Neural cell (in vitro differentiated cells): ENCODE results near the gene PRMT9. TPM values are rescaled to one million over a fixed set of nuclear protein-coding genes. Genes with fewer than 3 reads are reported as not detected.

Experiments
- H2AFZ ChIP-seq: fragments of 200-600, 300-800 bp; sonication (generic), shearing (Covaris generic); 2 replicates; pipeline ENCODE4 v1.6.0; 2014; ENCODE audit warnings: low read depth, mild to moderate bottlenecking, antibody characterized with exemption, low read length, moderate library complexity
- H3F3A ChIP-seq: fragments of 200-600 bp; shearing (Covaris generic); 2 replicates; pipeline ENCODE4 v1.6.1; 2016; ENCODE audit warnings: mild to moderate bottlenecking, moderate library complexity, mixed read lengths, antibody characterized with exemption, low read length; ENCODE audit not compliant: insufficient read depth, poor library complexity, severe bottlenecking
- H3K27ac ChIP-seq: fragments of 200-600, 300-800 bp; sonication (generic), shearing (Covaris generic); 2 replicates; pipeline ENCODE4 v1.5.1; 2014; ENCODE audit warnings: mild to moderate bottlenecking, low read length, moderate library complexity
- H3K27me3 ChIP-seq: fragments of 300-800, 200-600 bp; sonication (generic), shearing (Covaris generic); 2 replicates; pipeline ENCODE4 v1.6.0; 2014; ENCODE audit warnings: mild to moderate bottlenecking, low read depth, low read length, moderate library complexity; ENCODE audit not compliant: insufficient read depth
- H3K36me3 ChIP-seq: fragments of 300-800, 200-600 bp; sonication (generic), shearing (Covaris generic); 2 replicates; pipeline ENCODE4 v1.5.1; 2014; ENCODE audit warnings: mild to moderate bottlenecking, antibody characterized with exemption, low read length, moderate library complexity; ENCODE audit not compliant: insufficient read depth
- H3K4me2 ChIP-seq: fragments of 300-800, 200-600 bp; sonication (generic), shearing (Covaris generic); 2 replicates; pipeline ENCODE4 v1.6.0; 2014; ENCODE audit warnings: mild to moderate bottlenecking, low read length
- H3K4me3 ChIP-seq: fragments of 300-800, 200-600 bp; sonication (generic), shearing (Covaris generic); 2 replicates; pipeline ENCODE4 v1.5.1; 2014; ENCODE audit warnings: mild to moderate bottlenecking, low read length, moderate library complexity
- H3K79me2 ChIP-seq: fragments of 200-600 bp; shearing (Covaris generic); replicated peaks from 2 replicates; pipeline ENCODE4 v1.6.0; 2014; ENCODE audit warnings: mild to moderate bottlenecking, low read length, moderate library complexity; ENCODE audit not compliant: insufficient read depth
- H3K9ac ChIP-seq: fragments of 300-800, 200-600 bp; sonication (generic), shearing (Covaris generic); 2 replicates; pipeline ENCODE4 v1.6.1; 2016; ENCODE audit warnings: mild to moderate bottlenecking, low read length, mixed read lengths
- H3K9me2 ChIP-seq: fragments of 200-600 bp; shearing (Covaris generic); 2 replicates; pipeline ENCODE4 v1.6.1; 2016; ENCODE audit warnings: mild to moderate bottlenecking, low read length, mixed read lengths; ENCODE audit not compliant: insufficient read depth
- H3K9me3 ChIP-seq: fragments of 200-600, 300-800 bp; sonication (generic), shearing (Covaris generic); 2 replicates; pipeline ENCODE4 v1.6.1; 2016; ENCODE audit warnings: mild to moderate bottlenecking, mixed run types, low read length, moderate library complexity, mixed read lengths
- H4K20me1 ChIP-seq: fragments of 200-600 bp; shearing (Covaris generic); 2 replicates; pipeline ENCODE4 v1.6.1; 2016; ENCODE audit warnings: mild to moderate bottlenecking, mixed run types; ENCODE audit not compliant: insufficient read depth
- EP300 ChIP-seq: fragments of 450-650 bp; conservative IDR thresholded peaks from 2 replicates; pipeline ENCODE4 v1.6.1; 2014; ENCODE audit warnings: antibody characterized with exemption, mild to moderate bottlenecking, moderate library complexity; ENCODE audit not compliant: poor library complexity, severe bottlenecking
- EZH2 ChIP-seq: fragments of 200-600, 300-800 bp; shearing (Covaris generic), sonication (generic); IDR thresholded peaks from 2 replicates; pipeline ENCODE4 v1.6.1; 2014; ENCODE audit warnings: antibody characterized with exemption, low read length, borderline replicate concordance, mild to moderate bottlenecking; ENCODE audit not compliant: insufficient read depth, poor library complexity, severe bottlenecking
- MXI1 ChIP-seq: fragments of 450-650 bp; conservative IDR thresholded peaks from 2 replicates; pipeline ENCODE4 v1.6.1; 2014; ENCODE audit warnings: antibody characterized with exemption, mild to moderate bottlenecking; ENCODE audit not compliant: poor library complexity, severe bottlenecking
- POLR2AphosphoS5 ChIP-seq: IDR thresholded peaks from 2 replicates; pipeline ENCODE4 v1.6.1; 2012
- RAD21 ChIP-seq: fragments of 450-650 bp; conservative IDR thresholded peaks from 2 replicates; pipeline ENCODE4 v1.6.1; 2014; ENCODE audit warnings: antibody characterized with exemption, mild to moderate bottlenecking, moderate library complexity
- REST ChIP-seq: IDR thresholded peaks from 2 replicates; pipeline ENCODE4 v1.6.1; 2012; ENCODE audit warnings: borderline replicate concordance
- SMC3 ChIP-seq: fragments of 450-650 bp; conservative IDR thresholded peaks from 2 replicates; pipeline ENCODE4 v1.6.1; 2014; ENCODE audit warnings: antibody characterized with exemption, mild to moderate bottlenecking, moderate library complexity; ENCODE audit not compliant: poor library complexity
- TAF1 ChIP-seq: IDR thresholded peaks from 2 replicates; pipeline ENCODE4 v1.6.1; 2012; ENCODE audit warnings: low read depth
- polyA plus RNA-seq: library from polyadenylated mRNA; depleted of rRNA; stranded (reverse); fragments of >200 nt; gene quantifications from 2 replicates; pipeline ENCODE4 v1.2.3, GENCODE V29; 2014
- TF ChIP-seq, protein P1 (sequence below): fragments of 450-650 bp; IDR thresholded peaks from 2 replicates; pipeline ENCODE4 v1.5.1; 2014; ENCODE audit warnings: antibody characterized with exemption, mild to moderate bottlenecking, moderate library complexity; ENCODE audit not compliant: poor library complexity, severe bottlenecking

Gene PRMT9
- polyA plus RNA-seq, 1 donor from 2014 or later: 23.6 TPM

- Histone ChIP-seq H3K27ac (no peak overlapping the region), H3K4me2 (no peak overlapping the region), H4K20me1 (no peaks in the 10 kb centered on the region), H3K9me2 (no peaks in the 10 kb centered on the region), H3K9ac (no peak overlapping the region), H3F3A (no peaks in the 10 kb centered on the region), H3K79me2 (peaks cover 10% of the 10 kb centered on the region), H2AFZ (no peak overlapping the region), H3K27me3 (no peaks in the 10 kb centered on the region), H3K9me3 (no peaks in the 10 kb centered on the region), H3K4me3 (no peak overlapping the region), H3K36me3 (peaks cover 4% of the 10 kb centered on the region)
- TF ChIP-seq, protein P1, sequence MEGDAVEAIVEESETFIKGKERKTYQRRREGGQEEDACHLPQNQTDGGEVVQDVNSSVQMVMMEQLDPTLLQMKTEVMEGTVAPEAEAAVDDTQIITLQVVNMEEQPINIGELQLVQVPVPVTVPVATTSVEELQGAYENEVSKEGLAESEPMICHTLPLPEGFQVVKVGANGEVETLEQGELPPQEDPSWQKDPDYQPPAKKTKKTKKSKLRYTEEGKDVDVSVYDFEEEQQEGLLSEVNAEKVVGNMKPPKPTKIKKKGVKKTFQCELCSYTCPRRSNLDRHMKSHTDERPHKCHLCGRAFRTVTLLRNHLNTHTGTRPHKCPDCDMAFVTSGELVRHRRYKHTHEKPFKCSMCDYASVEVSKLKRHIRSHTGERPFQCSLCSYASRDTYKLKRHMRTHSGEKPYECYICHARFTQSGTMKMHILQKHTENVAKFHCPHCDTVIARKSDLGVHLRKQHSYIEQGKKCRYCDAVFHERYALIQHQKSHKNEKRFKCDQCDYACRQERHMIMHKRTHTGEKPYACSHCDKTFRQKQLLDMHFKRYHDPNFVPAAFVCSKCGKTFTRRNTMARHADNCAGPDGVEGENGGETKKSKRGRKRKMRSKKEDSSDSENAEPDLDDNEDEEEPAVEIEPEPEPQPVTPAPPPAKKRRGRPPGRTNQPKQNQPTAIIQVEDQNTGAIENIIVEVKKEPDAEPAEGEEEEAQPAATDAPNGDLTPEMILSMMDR: no peak
- no peak for TF ChIP-seq EZH2
- TF ChIP-seq EP300: no peak
- TF ChIP-seq RAD21: no peak
- TF ChIP-seq SMC3: no peak
- no peak for TF ChIP-seq POLR2AphosphoS5
- no peak for TF ChIP-seq MXI1
- TF ChIP-seq TAF1: no peak
- no peak for TF ChIP-seq REST
These were observed 58.2 kb downstream of the PRMT9 start for GRCh38 chr4:147625733-147626132.

DNA sequence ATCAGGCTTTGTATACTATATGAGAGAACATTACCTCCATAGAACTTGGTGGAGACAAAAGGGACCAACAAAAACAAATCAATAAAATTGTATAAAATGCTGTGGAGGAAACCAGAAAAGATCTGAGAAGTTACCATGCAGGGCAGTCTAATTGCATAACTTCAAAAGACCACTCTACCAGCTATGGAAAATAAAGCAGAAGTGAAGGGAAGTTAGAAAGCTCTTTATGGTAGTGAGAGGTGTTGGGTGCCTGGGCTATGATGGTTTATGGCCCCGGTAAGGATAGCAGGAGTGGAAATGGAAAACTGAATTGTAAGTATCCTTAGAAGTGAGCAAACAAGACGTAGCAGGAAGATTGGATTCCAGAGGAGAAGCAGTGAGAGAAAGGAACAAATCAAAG lies 63.6 kb downstream of the PRMT9 start:
- H3K4me2 ChIP-seq: peak overlapping the region; percentile 16

More for the DNA sequence above, 63.6 kb downstream of the PRMT9 start:
- Histone ChIP-seq H3F3A (no peaks in the 10 kb centered on the region), H3K9me3 (no peaks in the 10 kb centered on the region), H3K9me2 (no peaks in the 10 kb centered on the region), H3K4me3 (peak overlapping the region; percentile 52), H3K27ac (no peak overlapping the region), H3K79me2 (peaks cover 37% of the 10 kb centered on the region), H3K27me3 (no peaks in the 10 kb centered on the region), H3K36me3 (no peaks in the 10 kb centered on the region), H3K9ac (no peak overlapping the region), H4K20me1 (no peaks in the 10 kb centered on the region), H2AFZ (no peak overlapping the region)
- TF ChIP-seq SMC3: no peak
- TF ChIP-seq POLR2AphosphoS5: no peak
- TF ChIP-seq EP300: no peak
- TF ChIP-seq MXI1: no peak
- no peak for TF ChIP-seq RAD21
- TF ChIP-seq, protein P1: no peak
- TF ChIP-seq REST: no peak
- TF ChIP-seq EZH2: no peak
- no peak for TF ChIP-seq TAF1
